GM12878 (cell line): ENCODE measurements around the gene ETNK1. TPM values are rescaled to one million over a fixed set of nuclear protein-coding genes. Genes with fewer than 3 reads are reported as not detected.

ENCODE experiments used
- ATAC-seq: fragments of 200-7000 bp; cut with Tn5 transposase; 3 replicates; pipeline ENCODE4 v1.9.1; 2020; ENCODE audit warnings: mild to moderate bottlenecking, moderate library complexity
- BruUV-seq: library from RNA; stranded (reverse); fragments of 400-500 nt; replicated peaks from 2 replicates; lab custom pipeline; 2021; lab: Mats Ljungman, UMichigan
- CTCF ChIA-PET: fragments of 300-600 bp; sonication (Branson Sonifier 250); formaldehyde crosslinking; extraction: SDS; loops from one replicate; lab custom pipeline; 2021; ENCODE audit warnings: inconsistent platforms; lab: Yijun Ruan, JAX
- POLR2A ChIA-PET: fragments of 350-600 bp; formaldehyde crosslinking; extraction: SDS; loops from one replicate; lab custom pipeline; 2021; ENCODE audit warnings: inconsistent platforms; lab: Charles Lee
- RAD21 ChIA-PET: fragments of 300-600 bp; sonication (Branson Sonifier 250); formaldehyde crosslinking; loops from one replicate; lab custom pipeline; 2023; ENCODE audit warnings: antibody characterized with exemption; ENCODE audit not compliant: unreplicated experiment; lab: Charles Lee
- SMC1A ChIA-PET: fragments of 300-600 bp; sonication (Branson Sonifier 250); formaldehyde crosslinking; loops from one replicate; lab custom pipeline; 2023; ENCODE audit not compliant: unreplicated experiment, uncharacterized antibody; lab: Charles Lee
- DNase-seq: peaks from one replicate; pipeline ENCODE4 v3.0.0-alpha.2; 2011; ENCODE audit warnings: low read depth, low spot score
- FAIRE-seq: peaks from 3 replicates; lab custom pipeline; 2011; peaks lifted over from hg19 to GRCh38; lab: Jason Lieb, UNC
- H2AFZ ChIP-seq: 2 replicates; pipeline ENCODE4 v1.6.0; 2011; ENCODE audit warnings: low read depth, low read length, control low read depth; ENCODE audit not compliant: control insufficient read depth
- H3K27ac ChIP-seq: 2 replicates; pipeline ENCODE4 v1.5.1; 2011; ENCODE audit warnings: control low read depth; ENCODE audit not compliant: control insufficient read depth, insufficient read depth
- H3K27me3 ChIP-seq, 2 experiments: replicated peaks in 1 of 2; 2 replicates each; pipeline versions ENCODE4 v1.6.0 to v1.6.1; 2011; ENCODE audit warnings: low read length in 1 of 2; ENCODE audit not compliant: control insufficient read depth in 2 of 2, insufficient read depth in 2 of 2
- H3K36me3 ChIP-seq, 2 experiments: 2 replicates each; pipeline ENCODE4 v1.5.1; 2011; ENCODE audit warnings: low read length in 1 of 2; ENCODE audit not compliant: control insufficient read depth in 2 of 2, insufficient read depth in 2 of 2
- H3K4me1 ChIP-seq: 2 replicates; pipeline ENCODE4 v1.6.1; 2011; ENCODE audit warnings: mild to moderate bottlenecking, low read length, moderate library complexity, mixed read lengths; ENCODE audit not compliant: control insufficient read depth, insufficient read depth
- H3K4me2 ChIP-seq: 2 replicates; pipeline ENCODE4 v1.6.0; 2011; ENCODE audit warnings: control low read depth; ENCODE audit not compliant: control insufficient read depth, insufficient read depth
- H3K4me3 ChIP-seq: fragments of 200-600 bp; sonication (generic); 2 replicates; pipeline ENCODE4 v1.5.1; 2016
- H3K79me2 ChIP-seq: 2 replicates; pipeline ENCODE4 v1.6.0; 2011; ENCODE audit warnings: low read length; ENCODE audit not compliant: control insufficient read depth, insufficient read depth
- H3K9ac ChIP-seq: 2 replicates; pipeline ENCODE4 v1.8.0; 2011; ENCODE audit warnings: low read length, control low read depth, mixed read lengths; ENCODE audit not compliant: control insufficient read depth, insufficient read depth
- H3K9me3 ChIP-seq: replicated peaks from 3 replicates; pipeline ENCODE4 v1.5.1; 2011; ENCODE audit warnings: mild to moderate bottlenecking, low read length; ENCODE audit not compliant: control insufficient read depth, insufficient read depth
- H4K20me1 ChIP-seq: 2 replicates; pipeline ENCODE4 v1.6.0; 2011; ENCODE audit not compliant: control insufficient read depth, insufficient read depth
- ATF7 ChIP-seq: fragments of 450-650 bp; IDR thresholded peaks from 2 replicates; pipeline ENCODE4 v1.6.1; 2016; ENCODE audit warnings: low read depth, mild to moderate bottlenecking
- CEBPB ChIP-seq, 2 experiments: fragments of 150-350 bp in 1 of 2; IDR thresholded peaks; 2 replicates each; pipeline ENCODE4 v1.6.1; 2012 to 2014; ENCODE audit warnings: low read depth in 2 of 2, low read length in 2 of 2, borderline replicate concordance in 1 of 2, inconsistent platforms in 1 of 2
- RAD21 ChIP-seq: IDR thresholded peaks from 2 replicates; pipeline ENCODE4 v1.6.1; 2011; ENCODE audit warnings: mild to moderate bottlenecking, low read depth, low read length, moderate library complexity; ENCODE audit not compliant: insufficient read depth
- RCOR1 ChIP-seq: conservative IDR thresholded peaks from 2 replicates; pipeline ENCODE4 v1.6.1; 2012; ENCODE audit warnings: low read depth, low read length, improper control_type of control experiment
- SUPT20H ChIP-seq: IDR thresholded peaks from 2 replicates; pipeline ENCODE4 v1.6.1; 2011; ENCODE audit warnings: low read depth, mild to moderate bottlenecking, low read length, moderate library complexity, borderline replicate concordance; ENCODE audit not compliant: control insufficient read depth
- TCF3 ChIP-seq: IDR thresholded peaks from 2 replicates; pipeline ENCODE4 v1.6.1; 2012; ENCODE audit warnings: low read depth, mild to moderate bottlenecking, low read length, borderline replicate concordance; ENCODE audit not compliant: insufficient read depth
- USF1 ChIP-seq: IDR thresholded peaks from 2 replicates; pipeline ENCODE4 v1.6.1; 2011; ENCODE audit warnings: borderline replicate concordance, low read depth, mild to moderate bottlenecking, moderate library complexity, mixed read lengths, low read length; ENCODE audit not compliant: insufficient read depth; ENCODE audit errors: extremely low read length
- YY1 ChIP-seq: IDR thresholded peaks from 2 replicates; pipeline ENCODE4 v1.6.1; 2011; ENCODE audit warnings: low read depth, mild to moderate bottlenecking, low read length
- WGBS: methylation state at CpG from one replicate; pipeline ENCODE4 v1.1.6; 2016; ENCODE audit warnings: low lambda C conversion rate; ENCODE audit not compliant: insufficient replicate concordance, insufficient coverage; ENCODE audit errors: missing lambda C conversion rate; 5-methylcytosine and 5-hydroxymethylcytosine counted together
- in situ Hi-C: fragments of 300-500 bp; cut with MboI; formaldehyde crosslinking; loops from 9 replicates; pipeline ENCODE4 v1.14.3; 2018; ENCODE audit warnings: mixed read lengths
- intact Hi-C: fragments of 100-400 bp; cut with micrococcal nuclease; formaldehyde crosslinking; loops from one replicate; pipeline ENCODE4 v1.14.2; 2022; ENCODE audit not compliant: unreplicated experiment
- polyA plus RNA-seq, 11 experiments: library from polyadenylated mRNA; depleted of rRNA in 4 of 11; unstranded in 6 of 11; stranded (reverse) in 5 of 11; fragments of >200 nt; fragmentation: Nextera tagmentation in 4 of 11; fragmentation: Illumina TruSeq in 1 of 11; extraction: Ambion mirVana in 4 of 11; extraction: Trizol in 1 of 11; gene quantifications; 1 replicate in 1 of 11; 2 replicates in 10 of 11; pipeline versions ENCODE4 v1.2.1 to v1.2.3, GENCODE V29; 2011 to 2016; ENCODE audit warnings: inconsistent platforms in 2 of 11, missing spikeins in 2 of 11, low read depth in 1 of 11
- total RNA-seq, 4 experiments: library from RNA; depleted of rRNA in 3 of 4; stranded (reverse); fragments of >200 nt in 3 of 4; fragmentation: Illumina TruSeq in 1 of 4; extraction: Trizol in 1 of 4; gene quantifications; 2 replicates each; pipeline versions ENCODE4 v1.2.1 to v1.2.3, GENCODE V29; 2013 to 2021
- TF ChIP-seq, protein P1 (sequence below): fragments of 450-650 bp; formaldehyde crosslinking; IDR thresholded peaks from 2 replicates; pipeline ENCODE4 v1.4.0; 2022; ENCODE audit warnings: mild to moderate bottlenecking, moderate library complexity
- TF ChIP-seq, protein P2 (sequence below): fragments of 450-650 bp; conservative IDR thresholded peaks from 2 replicates; pipeline ENCODE4 v1.6.1; 2017; ENCODE audit warnings: mild to moderate bottlenecking, moderate library complexity

Gene ETNK1
- total and polyA plus RNA-seq, 10 of the 15 experiments (the other 5 are each of a cell fraction or from before 2014, with no cell fraction given): 12.3 to 69.4 (median 34.2) TPM

GRCh38 chr12:22576065-22576464, 48.9 kb upstream of the ETNK1 start:
- SMC1A ChIA-PET: interaction anchor here (1.5 kb wide), 1 partner anchor 101 kb away, joined by 3 read pairs; no protein-coding TSS in a partner anchor
- RAD21 ChIA-PET: no interaction called here
- intact Hi-C loops (no loop called here), in situ Hi-C loops (no loop called here)
- no peak for FAIRE-seq
- no peak overlapping the region for H3K4me3 ChIP-seq
- no peaks in the 10 kb centered on the region for H3K27me3 ChIP-seq
- no peaks in the 10 kb centered on the region for H3K36me3 ChIP-seq
- no peaks in the 10 kb centered on the region for H3K4me1 ChIP-seq
- CTCF ChIA-PET: interaction anchor here (1.0 kb wide), 1 partner anchor 116 kb away, joined by 3 read pairs; no protein-coding TSS in a partner anchor
- 61% methylated on average over 1 of the region's 1 CpG for WGBS
- no peaks in the 10 kb centered on the region for H3K79me2 ChIP-seq
- no peak overlapping the region for H2AFZ ChIP-seq
- H3K9ac ChIP-seq: no peak overlapping the region
- no peak for ATAC-seq
- TF ChIP-seq CEBPB (IDR thresholded peaks at IDR 0.05; ENCODE audit: borderline replicate concordance in 1 of 2, low read depth in 2 of 2, low read length in 2 of 2) (no peak), TCF3 (no peak), SUPT20H (no peak)
- no peaks in the 10 kb centered on the region for H3K9me3 ChIP-seq
- no TSS peak for BruUV-seq
- POLR2A ChIA-PET: no interaction called here
- no peaks in the 10 kb centered on the region for H4K20me1 ChIP-seq
- H3K27ac ChIP-seq: no peak overlapping the region
- no peak for DNase-seq
- no peak overlapping the region for H3K4me2 ChIP-seq

GRCh38 chr12:22576473-22576872, 48.5 kb upstream of the ETNK1 start:
- H3K79me2 ChIP-seq: no peaks in the 10 kb centered on the region
- in situ Hi-C loops: no loop called here
- POLR2A ChIA-PET: no interaction called here
- H3K9ac ChIP-seq: no peak overlapping the region
- no peak for FAIRE-seq
- RAD21 ChIA-PET: no interaction called here
- H3K27me3 ChIP-seq: no peaks in the 10 kb centered on the region
- no peak overlapping the region for H3K4me2 ChIP-seq
- 13% methylated on average over 2 of the region's 2 CpGs for WGBS
- H3K27ac ChIP-seq: no peak overlapping the region
- no peak for DNase-seq
- BruUV-seq: no TSS peak
- no peak for ATAC-seq
- no peak overlapping the region for H3K4me3 ChIP-seq
- H3K9me3 ChIP-seq: no peaks in the 10 kb centered on the region
- H2AFZ ChIP-seq: no peak overlapping the region
- H4K20me1 ChIP-seq: no peaks in the 10 kb centered on the region
- intact Hi-C loops: no loop called here
- CTCF ChIA-PET: interaction anchor here (1.0 kb wide), 1 partner anchor 116 kb away, joined by 3 read pairs; no protein-coding TSS in a partner anchor
- SMC1A ChIA-PET: interaction anchor here (1.5 kb wide), 1 partner anchor 102 kb away, joined by 3 read pairs; no protein-coding TSS in a partner anchor
- H3K4me1 ChIP-seq: no peaks in the 10 kb centered on the region
- H3K36me3 ChIP-seq: no peaks in the 10 kb centered on the region
- TF ChIP-seq RCOR1: no peak
- no peak for TF ChIP-seq RAD21
- TF ChIP-seq ATF7: no peak
- TF ChIP-seq YY1: no peak
- TF ChIP-seq, protein P1, sequence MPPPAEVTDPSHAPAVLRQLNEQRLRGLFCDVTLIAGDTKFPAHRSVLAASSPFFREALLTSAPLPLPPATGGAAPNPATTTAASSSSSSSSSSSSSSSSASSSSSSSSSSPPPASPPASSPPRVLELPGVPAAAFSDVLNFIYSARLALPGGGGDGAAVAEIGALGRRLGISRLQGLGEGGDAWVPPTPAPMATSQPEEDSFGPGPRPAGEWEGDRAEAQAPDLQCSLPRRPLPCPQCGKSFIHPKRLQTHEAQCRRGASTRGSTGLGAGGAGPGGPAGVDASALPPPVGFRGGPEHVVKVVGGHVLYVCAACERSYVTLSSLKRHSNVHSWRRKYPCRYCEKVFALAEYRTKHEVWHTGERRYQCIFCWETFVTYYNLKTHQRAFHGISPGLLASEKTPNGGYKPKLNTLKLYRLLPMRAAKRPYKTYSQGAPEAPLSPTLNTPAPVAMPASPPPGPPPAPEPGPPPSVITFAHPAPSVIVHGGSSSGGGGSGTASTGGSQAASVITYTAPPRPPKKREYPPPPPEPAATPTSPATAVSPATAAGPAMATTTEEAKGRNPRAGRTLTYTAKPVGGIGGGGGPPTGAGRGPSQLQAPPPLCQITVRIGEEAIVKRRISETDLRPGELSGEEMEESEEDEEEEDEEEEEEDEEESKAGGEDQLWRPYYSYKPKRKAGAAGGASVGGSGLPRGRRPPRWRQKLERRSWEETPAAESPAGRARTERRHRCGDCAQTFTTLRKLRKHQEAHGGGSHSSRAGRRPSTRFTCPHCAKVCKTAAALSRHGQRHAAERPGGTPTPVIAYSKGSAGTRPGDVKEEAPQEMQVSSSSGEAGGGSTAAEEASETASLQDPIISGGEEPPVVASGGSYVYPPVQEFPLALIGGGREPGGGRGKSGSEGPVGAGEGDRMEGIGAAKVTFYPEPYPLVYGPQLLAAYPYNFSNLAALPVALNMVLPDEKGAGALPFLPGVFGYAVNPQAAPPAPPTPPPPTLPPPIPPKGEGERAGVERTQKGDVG: no peak
- TF ChIP-seq, protein P2, sequence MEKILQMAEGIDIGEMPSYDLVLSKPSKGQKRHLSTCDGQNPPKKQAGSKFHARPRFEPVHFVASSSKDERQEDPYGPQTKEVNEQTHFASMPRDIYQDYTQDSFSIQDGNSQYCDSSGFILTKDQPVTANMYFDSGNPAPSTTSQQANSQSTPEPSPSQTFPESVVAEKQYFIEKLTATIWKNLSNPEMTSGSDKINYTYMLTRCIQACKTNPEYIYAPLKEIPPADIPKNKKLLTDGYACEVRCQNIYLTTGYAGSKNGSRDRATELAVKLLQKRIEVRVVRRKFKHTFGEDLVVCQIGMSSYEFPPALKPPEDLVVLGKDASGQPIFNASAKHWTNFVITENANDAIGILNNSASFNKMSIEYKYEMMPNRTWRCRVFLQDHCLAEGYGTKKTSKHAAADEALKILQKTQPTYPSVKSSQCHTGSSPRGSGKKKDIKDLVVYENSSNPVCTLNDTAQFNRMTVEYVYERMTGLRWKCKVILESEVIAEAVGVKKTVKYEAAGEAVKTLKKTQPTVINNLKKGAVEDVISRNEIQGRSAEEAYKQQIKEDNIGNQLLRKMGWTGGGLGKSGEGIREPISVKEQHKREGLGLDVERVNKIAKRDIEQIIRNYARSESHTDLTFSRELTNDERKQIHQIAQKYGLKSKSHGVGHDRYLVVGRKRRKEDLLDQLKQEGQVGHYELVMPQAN: no peak
- TF ChIP-seq USF1: no peak
